GM21717 (cell line): ENCODE data around the gene AVPR1A.
"Not testable (repeated sequence)": the region's sequence is repeated elsewhere in the genome, so short reads cannot be mapped to it uniquely, and the experiment has no call there.

Experiments used
- ATAC-seq: cut with Tn5 transposase; IDR thresholded peaks from one replicate; pipeline ENCODE4 v1.9.1; 2021; ENCODE audit warnings: mild to moderate bottlenecking, moderate library complexity; ENCODE audit not compliant: unreplicated experiment

The AVPR1A gene

GRCh38 chr12:63150713-63151622, at the start of gene AVPR1A:
Gene AVPR1A (minus strand): TSS chr12:63151201. CDS start chr12:63150836, 365 bp downstream.
- ATAC-seq, result no peak

- no peak for ATAC-seq
These were observed 45.2 kb upstream of the AVPR1A start for GRCh38 chr12:63196168-63196567.

- no peak for ATAC-seq
These were observed 28.2 kb upstream of the AVPR1A start for GRCh38 chr12:63179224-63179623.

- ATAC-seq, result no peak
These were observed 19.3 kb upstream of the AVPR1A start for GRCh38 chr12:63170321-63170720.

- ATAC-seq, result not testable (repeated sequence)
These were observed 16.7 kb upstream of the AVPR1A start for GRCh38 chr12:63167741-63168140.

- no peak for ATAC-seq
These were observed 13.9 kb upstream of the AVPR1A start for GRCh38 chr12:63164911-63165310.

- no peak for ATAC-seq
These were observed 12.5 kb upstream of the AVPR1A start for GRCh38 chr12:63163541-63163940.

- ATAC-seq, result no peak
These were observed 4.4 kb upstream of the AVPR1A start for GRCh38 chr12:63155375-63155774.

GRCh38 chr12:63154560-63154959, 3.6 kb upstream of the AVPR1A start:
- no peak for ATAC-seq

GRCh38 chr12:63152321-63152700, 1.3 kb upstream of the AVPR1A start:
- ATAC-seq, result no peak

- ATAC-seq, result no peak
These were observed 771 bp upstream of the AVPR1A start for GRCh38 chr12:63151623-63152320.

GRCh38 chr12:63149909-63150712, 890 bp downstream of the AVPR1A start:
- no peak for ATAC-seq

- ATAC-seq, result no peak
These were observed 6.4 kb downstream of the AVPR1A start for GRCh38 chr12:63144556-63144955.

- no peak for ATAC-seq
These were observed 12.5 kb downstream of the AVPR1A start for GRCh38 chr12:63138488-63138887.

GRCh38 chr12:63133981-63134380, 17.0 kb downstream of the AVPR1A start:
- ATAC-seq, result no peak

GRCh38 chr12:63132201-63132600, 18.8 kb downstream of the AVPR1A start:
- no peak for ATAC-seq

- ATAC-seq, result no peak
These were observed 21.1 kb downstream of the AVPR1A start for GRCh38 chr12:63129927-63130326.

- no peak for ATAC-seq
These were observed 26.2 kb downstream of the AVPR1A start for GRCh38 chr12:63124778-63125177.

- ATAC-seq, result no peak
These were observed 47.4 kb downstream of the AVPR1A start for GRCh38 chr12:63103494-63104131.

GRCh38 chr12:63101920-63102319, 49.1 kb downstream of the AVPR1A start:
- ATAC-seq, result no peak

GRCh38 chr12:63098851-63099250, 52.1 kb downstream of the AVPR1A start:
- no peak for ATAC-seq
